Measurements from ENCODE around the gene STK17A. TPM values are rescaled to one million over a fixed set of nuclear protein-coding genes. Genes with fewer than 3 reads are reported as not detected.

The STK17A gene
- total RNA-seq, 3 donors from 2014 or later (not counting 1 experiment from before 2014, with no cell fraction given) = 92.9 to 135 (median 111) TPM

DNA sequence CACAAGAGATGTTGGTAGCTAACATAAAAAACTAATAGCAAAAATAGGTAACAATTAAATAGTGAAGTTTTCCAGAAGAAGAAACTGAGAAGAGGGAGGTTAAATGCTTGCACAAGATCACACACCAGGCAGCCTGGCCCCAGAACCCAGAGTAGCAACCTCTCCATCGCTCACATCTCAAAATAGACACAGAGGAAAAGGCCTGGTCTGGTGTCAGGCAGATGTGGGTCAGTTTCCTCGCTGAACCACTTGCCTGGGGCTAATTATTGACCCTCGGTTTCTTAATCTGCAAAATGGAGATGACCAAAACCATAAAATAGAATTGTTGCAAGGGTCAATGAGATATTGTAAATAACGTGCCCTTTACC, 44.5 kb upstream of the STK17A start:
- H3K27me3 ChIP-seq (ENCODE audit: control insufficient read depth, insufficient read depth, low read length) = no peaks in the 10 kb centered on the region
- H3K4me3 ChIP-seq (ENCODE audit: low read length) = no peak overlapping the region
- ATAC-seq (no peak), DNase-seq (no peak)
- no peak overlapping the region for H3K27ac ChIP-seq (ENCODE audit: low read length)
- Mint-ChIP-seq H3K4me3 (no peak overlapping the region), H3K27me3 (ENCODE audit: low read depth in 2 of 2) (peaks cover 14 to 30% of the 10 kb centered on the region in 2 donors), H3K9me3 (no peaks in the 10 kb centered on the region), H3K27ac (no peak overlapping the region), H3K36me3 (no peaks in the 10 kb centered on the region), H3K4me1 (no peaks in the 10 kb centered on the region)
- no peaks in the 10 kb centered on the region for H3K9me3 ChIP-seq (ENCODE audit: control insufficient read depth, insufficient read depth, low read length)
- no peaks in the 10 kb centered on the region for H3K36me3 ChIP-seq (ENCODE audit: control insufficient read depth, insufficient read depth, low read length)
- TF ChIP-seq, protein P1, sequence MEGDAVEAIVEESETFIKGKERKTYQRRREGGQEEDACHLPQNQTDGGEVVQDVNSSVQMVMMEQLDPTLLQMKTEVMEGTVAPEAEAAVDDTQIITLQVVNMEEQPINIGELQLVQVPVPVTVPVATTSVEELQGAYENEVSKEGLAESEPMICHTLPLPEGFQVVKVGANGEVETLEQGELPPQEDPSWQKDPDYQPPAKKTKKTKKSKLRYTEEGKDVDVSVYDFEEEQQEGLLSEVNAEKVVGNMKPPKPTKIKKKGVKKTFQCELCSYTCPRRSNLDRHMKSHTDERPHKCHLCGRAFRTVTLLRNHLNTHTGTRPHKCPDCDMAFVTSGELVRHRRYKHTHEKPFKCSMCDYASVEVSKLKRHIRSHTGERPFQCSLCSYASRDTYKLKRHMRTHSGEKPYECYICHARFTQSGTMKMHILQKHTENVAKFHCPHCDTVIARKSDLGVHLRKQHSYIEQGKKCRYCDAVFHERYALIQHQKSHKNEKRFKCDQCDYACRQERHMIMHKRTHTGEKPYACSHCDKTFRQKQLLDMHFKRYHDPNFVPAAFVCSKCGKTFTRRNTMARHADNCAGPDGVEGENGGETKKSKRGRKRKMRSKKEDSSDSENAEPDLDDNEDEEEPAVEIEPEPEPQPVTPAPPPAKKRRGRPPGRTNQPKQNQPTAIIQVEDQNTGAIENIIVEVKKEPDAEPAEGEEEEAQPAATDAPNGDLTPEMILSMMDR (IDR thresholded peaks at IDR 0.05) = no peak
- 79% methylated on average over 3 of the region's 4 CpGs for WGBS (ENCODE audit: insufficient coverage)
- intact Hi-C loops (cut with micrococcal nuclease) = no loop called here
- no peaks in the 10 kb centered on the region for H3K4me1 ChIP-seq (ENCODE audit: control insufficient read depth, insufficient read depth, low read length)

DNA sequence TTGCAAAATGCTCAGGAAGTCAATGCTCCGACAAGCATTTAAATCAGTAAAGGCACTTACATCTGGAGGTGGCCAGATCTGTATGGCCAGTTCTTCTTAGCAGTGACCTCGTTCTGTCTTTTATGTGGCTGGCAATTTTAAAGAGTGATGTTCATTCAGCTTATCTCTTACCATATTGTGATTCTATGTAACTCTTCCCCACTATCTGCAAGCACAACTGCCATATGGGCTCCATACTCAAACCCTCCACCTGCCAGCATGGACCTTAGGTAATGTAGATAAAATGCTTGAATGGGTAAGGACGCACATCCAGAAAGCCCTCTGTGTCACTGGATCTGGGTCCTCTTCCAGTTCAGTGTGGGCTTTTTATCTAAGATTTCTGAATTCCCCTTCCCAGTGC, 42.4 kb upstream of the STK17A start:
- intact Hi-C loops (cut with micrococcal nuclease) = no loop called here
- no peak for ATAC-seq
- no peaks in the 10 kb centered on the region for H3K4me1 ChIP-seq (ENCODE audit: control insufficient read depth, insufficient read depth, low read length)

DNA sequence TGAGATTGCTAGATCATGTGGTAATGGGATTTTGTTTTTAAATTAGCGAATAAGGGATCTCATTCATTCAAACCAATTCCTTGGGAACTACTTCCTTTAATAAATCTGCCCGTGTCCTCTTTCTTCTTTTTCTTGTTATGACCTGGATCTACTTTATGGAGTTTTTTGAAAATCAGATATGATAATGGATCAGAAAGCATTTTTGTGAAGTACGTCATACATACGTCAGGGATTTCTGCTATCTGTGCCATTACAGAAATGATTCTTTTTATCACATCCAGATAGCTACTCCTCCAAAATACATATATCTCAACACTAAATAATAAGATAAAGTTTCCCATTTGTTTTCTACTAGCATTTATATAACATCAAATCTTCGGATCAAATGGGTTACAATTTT, 40.2 kb upstream of the STK17A start:
- H3K27ac ChIP-seq (ENCODE audit: low read length) = no peak overlapping the region
- peaks cover 26 to 47% of the 10 kb centered on the region in 2 donors for H3K27me3 Mint-ChIP-seq (ENCODE audit: low read depth in 2 of 2)
- no peak for ATAC-seq
- no peak overlapping the region for H3K4me3 Mint-ChIP-seq
- 87% methylated on average over 2 of the region's 5 CpGs for whole genome bisulfite sequencing (ENCODE audit: insufficient coverage)
- H3K36me3 Mint-ChIP-seq = no peaks in the 10 kb centered on the region
- no peak overlapping the region for H3K4me3 ChIP-seq (ENCODE audit: low read length)
- no peaks in the 10 kb centered on the region for H3K27me3 ChIP-seq (ENCODE audit: control insufficient read depth, insufficient read depth, low read length)
- no peak for DNase-seq
- H3K4me1 ChIP-seq (ENCODE audit: control insufficient read depth, insufficient read depth, low read length) = no peaks in the 10 kb centered on the region
- TF ChIP-seq, protein P1 (IDR thresholded peaks at IDR 0.05) = no peak
- no peaks in the 10 kb centered on the region for H3K9me3 Mint-ChIP-seq
- no peaks in the 10 kb centered on the region for H3K4me1 Mint-ChIP-seq
- H3K36me3 ChIP-seq (ENCODE audit: control insufficient read depth, insufficient read depth, low read length) = no peaks in the 10 kb centered on the region
- intact Hi-C loops (cut with micrococcal nuclease) = no loop called here
- peaks cover 3% of the 10 kb centered on the region for H3K9me3 ChIP-seq (ENCODE audit: control insufficient read depth, insufficient read depth, low read length)
- no peak overlapping the region for H3K27ac Mint-ChIP-seq

More for the DNA sequence above, 42.4 kb upstream of the STK17A start:
- Histone ChIP-seq H3K27me3 (ENCODE audit: control insufficient read depth, insufficient read depth, low read length) (no peaks in the 10 kb centered on the region), H3K36me3 (ENCODE audit: control insufficient read depth, insufficient read depth, low read length) (no peaks in the 10 kb centered on the region), H3K9me3 (ENCODE audit: control insufficient read depth, insufficient read depth, low read length) (no peaks in the 10 kb centered on the region), H3K4me3 (ENCODE audit: low read length) (no peak overlapping the region), H3K27ac (ENCODE audit: low read length) (no peak overlapping the region)
- Mint-ChIP-seq H3K27me3 (ENCODE audit: low read depth in 2 of 2) (peaks cover 14 to 25% of the 10 kb centered on the region in 2 donors), H3K4me3 (no peak overlapping the region), H3K27ac (no peak overlapping the region), H3K9me3 (no peaks in the 10 kb centered on the region), H3K36me3 (no peaks in the 10 kb centered on the region), H3K4me1 (no peaks in the 10 kb centered on the region)
- WGBS (ENCODE audit: insufficient coverage) = 86% methylated on average over 3 of the region's 3 CpGs
- DNase-seq = no peak
- TF ChIP-seq, protein P1 (IDR thresholded peaks at IDR 0.05) = no peak

DNA sequence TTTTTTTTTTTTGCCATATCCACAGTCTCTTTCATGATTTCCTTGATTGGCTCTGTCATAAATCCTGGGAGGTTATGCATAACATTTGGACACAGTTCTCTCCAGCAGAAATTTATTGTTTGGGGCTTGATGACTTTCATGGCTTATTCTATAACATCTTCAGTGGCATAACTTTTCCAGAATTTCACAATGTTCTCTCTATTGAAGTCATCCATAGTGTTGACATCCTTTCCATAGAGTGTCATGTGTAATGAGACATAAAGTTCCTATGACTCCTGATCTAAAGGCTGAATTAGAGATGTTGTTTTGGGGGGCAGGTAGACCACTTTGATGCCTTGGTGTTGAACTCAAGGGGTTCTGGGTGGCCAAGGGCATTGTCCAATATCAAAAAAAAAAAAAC, 36.7 kb upstream of the STK17A start:
- peaks cover 28 to 58% of the 10 kb centered on the region in 2 donors for H3K27me3 Mint-ChIP-seq (ENCODE audit: low read depth in 2 of 2)
- Histone ChIP-seq H3K36me3 (ENCODE audit: control insufficient read depth, insufficient read depth, low read length) (no peaks in the 10 kb centered on the region), H3K9me3 (ENCODE audit: control insufficient read depth, insufficient read depth, low read length) (peaks cover 3% of the 10 kb centered on the region), H3K4me3 (ENCODE audit: low read length) (no peak overlapping the region), H3K27me3 (ENCODE audit: control insufficient read depth, insufficient read depth, low read length) (no peaks in the 10 kb centered on the region), H3K4me1 (ENCODE audit: control insufficient read depth, insufficient read depth, low read length) (no peaks in the 10 kb centered on the region), H3K27ac (ENCODE audit: low read length) (no peak overlapping the region)
- H3K4me1 Mint-ChIP-seq = no peaks in the 10 kb centered on the region
- TF ChIP-seq, protein P1 (IDR thresholded peaks at IDR 0.05) = no peak
- DNase-seq (no peak), ATAC-seq (no peak)
- H3K4me3 Mint-ChIP-seq = no peak overlapping the region
- intact Hi-C loops (cut with micrococcal nuclease) = no loop called here
- H3K9me3 Mint-ChIP-seq = no peaks in the 10 kb centered on the region
- H3K36me3 Mint-ChIP-seq = no peaks in the 10 kb centered on the region
- no peak overlapping the region for H3K27ac Mint-ChIP-seq
